Pulmonary artery endothelial cell (primary cell): ENCODE measurements around the gene GNAT2. TPM values are rescaled to one million over a fixed set of nuclear protein-coding genes. Genes with fewer than 3 reads are reported as not detected.

ENCODE experiments used
- DNase-seq: peaks from one replicate; pipeline ENCODE4 v3.0.0-alpha.2; 2011; ENCODE audit warnings: low read depth, low spot score
- total RNA-seq: library from RNA; depleted of rRNA; stranded (reverse); fragments of >200 nt; gene quantifications from 2 replicates; pipeline ENCODE4 v1.2.3, GENCODE V29; 2014

GNAT2 gene
- total RNA-seq, 1 donor from 2014 or later, result 0.26 TPM

- DNase-seq, result no peak
These were observed 55.1 kb downstream of the GNAT2 start for GRCh38 chr1:109564194-109564878.

GRCh38 chr1:109559995-109560394 is 59.4 kb downstream of the GNAT2 start:
- DNase-seq, result no peak

DNA sequence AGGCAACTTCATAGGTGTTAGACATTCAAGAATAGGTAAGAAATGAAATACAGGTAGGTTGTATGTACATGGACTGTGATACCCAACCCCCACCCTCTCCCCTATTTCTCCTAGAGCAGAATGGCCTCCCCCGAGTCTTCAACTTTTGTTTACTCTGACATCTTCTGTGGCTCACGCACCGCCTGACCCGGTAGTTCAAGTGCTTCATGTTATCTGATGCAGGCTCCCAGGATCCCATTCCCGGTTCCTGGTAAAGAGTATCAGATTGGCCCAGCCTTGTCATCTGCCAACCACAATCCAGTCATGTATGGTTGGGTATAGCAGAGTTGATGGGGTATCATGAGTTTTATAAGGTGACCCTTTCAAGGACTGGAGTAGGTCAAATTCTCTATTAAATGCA is 61.9 kb downstream of the GNAT2 start:
- no peak for DNase-seq

DNA sequence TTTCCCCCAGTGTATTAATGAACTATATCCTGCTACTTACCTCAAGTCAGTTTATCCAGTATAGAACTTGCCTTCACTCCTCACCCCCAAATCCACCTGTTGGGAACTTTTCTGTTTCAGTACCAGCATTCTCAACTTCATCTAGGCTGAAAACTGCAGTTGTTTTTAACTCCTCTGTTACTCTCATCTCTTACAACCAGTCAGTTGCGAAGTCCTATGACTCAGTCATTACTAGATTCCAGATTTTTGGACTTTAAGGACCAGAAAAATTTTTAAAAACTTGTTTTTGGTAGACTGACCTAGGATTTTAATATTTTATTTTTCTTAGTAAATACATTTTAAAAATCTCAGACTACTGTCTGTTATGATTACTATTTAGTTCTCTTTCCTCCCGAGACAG is 62.9 kb downstream of the GNAT2 start:
- no peak for DNase-seq

Other genes starting within 250 kb of the GNAT2 start
- gene SORT1, start 221.7 kb downstream of the GNAT2 start, total RNA-seq, result 14.5 and 18.4 TPM in 2 replicates
- 69.6 and 74.4 TPM in 2 replicates for gene PSMA5, start 193.2 kb downstream of the GNAT2 start, total RNA-seq
- gene SYPL2, start 153.1 kb downstream of the GNAT2 start, total RNA-seq, result 0.04 TPM in 1 of 2 replicates, not detected in the other
- gene ATXN7L2, start 135.7 kb downstream of the GNAT2 start, total RNA-seq, result 0.99 and 1.1 TPM in 2 replicates
- gene CYB561D1, start 125.5 kb downstream of the GNAT2 start, total RNA-seq, result 4.0 and 5.0 TPM in 2 replicates
- gene AMIGO1, start 109.9 kb downstream of the GNAT2 start, total RNA-seq, result 1.8 and 2.4 TPM in 2 replicates
- 0.14 and 0.46 TPM in 2 replicates for gene GPR61, start 79.7 kb downstream of the GNAT2 start, total RNA-seq
- gene GNAI3, start 71.0 kb downstream of the GNAT2 start, total RNA-seq, result 18.7 and 21.4 TPM in 2 replicates
- gene AMPD2, start 221 bp upstream of the GNAT2 start, total RNA-seq, result 47.8 and 49.5 TPM in 2 replicates
- gene GSTM4, start 36.5 kb upstream of the GNAT2 start, total RNA-seq, result 2.5 and 3.3 TPM in 2 replicates
- 1.1 and 7.2 TPM in 2 replicates for gene GSTM2, start 48.4 kb upstream of the GNAT2 start, total RNA-seq
- gene GSTM1, start 68.2 kb upstream of the GNAT2 start, total RNA-seq, result not detected in 2 replicates
- gene GSTM5, start 92.6 kb upstream of the GNAT2 start, total RNA-seq, result 0.13 and 0.18 TPM in 2 replicates
- 25.0 and 57.0 TPM in 2 replicates for gene GSTM3, start 121.4 kb upstream of the GNAT2 start, total RNA-seq
- 0.26 TPM in 1 of 2 replicates, not detected in the other for gene EPS8L3, start 144.3 kb upstream of the GNAT2 start, total RNA-seq